ENCODE results near the gene CNPY1. TPM values are rescaled to one million over a fixed set of nuclear protein-coding genes. Genes with fewer than 3 reads are reported as not detected.

The CNPY1 gene
- total RNA-seq, 1 experiment from 2014 or later, result not detected

- Histone ChIP-seq H2BK20ac (ENCODE audit: low read depth, low read length, poor library complexity, severe bottlenecking) (no peak overlapping the region), H3K9me3 (ENCODE audit: control insufficient read depth, low read depth, low read length) (no peaks in the 10 kb centered on the region), H2AFZ (ENCODE audit: low read length) (no peak overlapping the region), H3K23me2 (ENCODE audit: insufficient read length, low read depth, low read length, poor library complexity, severe bottlenecking) (no peaks in the 10 kb centered on the region), H4K91ac (ENCODE audit: insufficient read length, low read depth, low read length) (no peak overlapping the region), H4K5ac (ENCODE audit: insufficient read length, low read depth, low read length) (no peak overlapping the region), H3K14ac (ENCODE audit: insufficient read depth, low read length) (no peak overlapping the region), H2BK120ac (ENCODE audit: low read depth, low read length, poor library complexity, severe bottlenecking) (no peak overlapping the region), H3K4me1 (ENCODE audit: insufficient read depth, low read length) (no peaks in the 10 kb centered on the region), H3K79me2 (ENCODE audit: insufficient read depth, low read length) (no peaks in the 10 kb centered on the region), H4K8ac (replicated peaks; ENCODE audit: insufficient read length, low read depth, low read length) (no peak overlapping the region), H2BK12ac (ENCODE audit: insufficient read length, low read depth, low read length) (no peak overlapping the region), H3K56ac (ENCODE audit: insufficient read length, low read depth, low read length) (no peak overlapping the region), H2BK5ac (ENCODE audit: insufficient read length, low read length) (no peak overlapping the region), H3T11ph (ENCODE audit: low read length) (no peak overlapping the region), H3K23ac (ENCODE audit: insufficient read length, low read depth, low read length) (no peak overlapping the region), H3K27ac (ENCODE audit: insufficient read length, low read depth, low read length) (no peak overlapping the region), H3K4me2 (ENCODE audit: insufficient read depth, insufficient read length, low read length) (no peak overlapping the region), H3K9ac (ENCODE audit: extremely low read depth, insufficient read length, low read length) (no peak overlapping the region), H2BK15ac (ENCODE audit: low read depth, low read length) (no peak overlapping the region), H3K4ac (ENCODE audit: low read depth, low read length) (no peak overlapping the region), H4K20me1 (ENCODE audit: control insufficient read depth, insufficient read depth, insufficient read length) (no peaks in the 10 kb centered on the region), H3K79me1 (ENCODE audit: insufficient read depth, low read depth, low read length, poor library complexity, severe bottlenecking) (no peaks in the 10 kb centered on the region), H3K27me3 (ENCODE audit: insufficient read depth, low read length) (no peaks in the 10 kb centered on the region), H3K18ac (ENCODE audit: insufficient read length, low read depth, low read length) (no peak overlapping the region), H2AK5ac (ENCODE audit: insufficient read length, low read length) (no peak overlapping the region)
- H3K27me3 Mint-ChIP-seq (ENCODE audit: low read depth), result peaks cover 10% of the 10 kb centered on the region
- H3K9me3 Mint-ChIP-seq, result no peaks in the 10 kb centered on the region
- no peak overlapping the region for H3K4me3 Mint-ChIP-seq
- no CpG with 5 or more reads among the region's 13 CpGs for WGBS (ENCODE audit: extremely low coverage, insufficient read length, low lambda C conversion rate)
- no peaks in the 10 kb centered on the region for H3K36me3 Mint-ChIP-seq (ENCODE audit: insufficient read depth in 1 of 3, low read depth in 3 of 3)
- no peak for DNase-seq
- no peak overlapping the region for H3K27ac Mint-ChIP-seq
- no peak for TF ChIP-seq CTCF (conservative IDR thresholded peaks at IDR 0.05)
- peaks cover 2 to 8% of the 10 kb centered on the region in 2 experiments; a peak in 2 of 4 replicates for H3K4me1 Mint-ChIP-seq
Observed at GRCh38 chr7:155578016-155578415, 31.7 kb upstream of the CNPY1 start.

Measured in H9 (cell line).